ENCODE results near the gene CORT.
"Not testable (repeated sequence)": the region's sequence is repeated elsewhere in the genome, so short reads cannot be mapped to it uniquely, and the experiment has no call there.

Gene CORT

DNA sequence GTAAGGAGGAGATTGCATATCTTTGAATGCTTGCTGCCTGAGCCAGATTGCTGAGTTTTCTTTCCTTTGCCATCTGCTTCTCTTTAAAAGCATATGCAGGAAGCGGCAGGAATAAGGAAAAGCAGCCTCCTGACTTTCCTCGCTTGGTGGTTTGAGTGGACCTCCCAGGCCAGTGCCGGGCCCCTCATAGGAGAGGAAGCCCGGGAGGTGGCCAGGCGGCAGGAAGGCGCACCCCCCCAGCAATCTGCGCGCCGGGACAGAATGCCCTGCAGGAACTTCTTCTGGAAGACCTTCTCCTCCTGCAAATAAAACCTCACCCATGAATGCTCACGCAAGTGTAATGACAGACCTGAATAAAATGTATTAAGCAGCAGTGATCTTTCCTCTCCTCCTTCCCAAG, 1.5 kb downstream of the CORT start:
- H3K27ac Mint-ChIP-seq = no peak overlapping the region
- H3K27me3 Mint-ChIP-seq = peaks cover 11% of the 10 kb centered on the region
- no peak overlapping the region for H3K4me3 Mint-ChIP-seq
- H3K9me3 Mint-ChIP-seq = no peaks in the 10 kb centered on the region
- ATAC-seq (no peak), DNase-seq (no peak)
- H3K4me1 Mint-ChIP-seq = no peaks in the 10 kb centered on the region

DNA sequence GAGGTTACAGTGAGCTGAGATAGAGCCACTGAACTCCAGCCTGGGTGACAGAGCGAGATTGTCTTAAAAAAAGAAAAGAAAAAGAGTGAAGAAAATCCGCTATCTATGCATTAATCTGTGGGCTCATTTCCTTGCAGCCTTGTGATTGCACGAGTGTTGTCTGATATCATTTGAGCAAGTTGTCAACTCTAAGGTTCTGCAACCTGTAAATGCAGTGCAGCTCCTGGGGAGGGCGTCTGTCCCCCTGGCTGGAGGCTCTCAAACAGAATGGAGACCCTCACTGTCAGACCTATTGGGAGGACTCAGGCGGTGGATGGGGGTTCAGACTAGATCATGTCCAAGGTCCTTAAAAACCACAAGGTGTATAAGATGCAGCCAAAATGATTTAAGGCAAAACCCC, 6.2 kb downstream of the CORT start:
- Mint-ChIP-seq H3K27me3 (no peaks in the 10 kb centered on the region), H3K27ac (peak overlapping the region; percentile 38 to 48), H3K4me1 (peaks cover 5% of the 10 kb centered on the region), H3K9me3 (no peaks in the 10 kb centered on the region), H3K4me3 (no peak overlapping the region)
- ATAC-seq (no peak), DNase-seq (no peak)

- H3K4me3 Mint-ChIP-seq = no peak overlapping the region
- no peaks in the 10 kb centered on the region for H3K9me3 Mint-ChIP-seq
- H3K27me3 Mint-ChIP-seq = no peaks in the 10 kb centered on the region
- no peak for ATAC-seq
- peaks cover 5% of the 10 kb centered on the region for H3K4me1 Mint-ChIP-seq
- no peak overlapping the region for H3K27ac Mint-ChIP-seq
- DNase-seq = no peak
Observed at GRCh38 chr1:10456661-10457060, 6.8 kb downstream of the CORT start.

- not testable (repeated sequence) for ATAC-seq
Observed at GRCh38 chr1:10457462-10457861, 7.6 kb downstream of the CORT start.

DNA sequence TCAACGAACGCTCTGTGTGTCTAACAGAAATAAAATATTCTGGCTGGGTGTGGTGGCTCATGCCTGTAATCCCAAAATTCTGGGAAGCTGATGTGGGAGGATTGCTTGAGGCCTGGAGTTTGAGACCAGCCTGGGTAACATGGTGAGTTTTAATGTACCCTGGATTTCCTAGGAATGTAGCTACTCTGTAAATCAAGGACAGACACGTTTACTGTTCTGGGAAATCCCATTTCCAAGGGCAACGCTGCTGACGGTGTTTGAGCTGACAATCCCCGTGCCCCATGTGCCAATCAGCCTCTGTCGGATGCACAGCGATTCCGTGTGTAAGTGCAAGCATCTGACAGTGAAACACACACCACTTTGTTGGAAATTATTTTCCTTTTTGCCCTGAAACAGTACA, 8.0 kb downstream of the CORT start:
- Mint-ChIP-seq H3K27ac (no peak overlapping the region), H3K4me1 (peaks cover 5% of the 10 kb centered on the region), H3K27me3 (no peaks in the 10 kb centered on the region), H3K9me3 (no peaks in the 10 kb centered on the region), H3K4me3 (no peak overlapping the region)
- ATAC-seq (no peak), DNase-seq (no peak)

More at GRCh38 chr1:10457462-10457861, 7.6 kb downstream of the CORT start:
- not testable (repeated sequence) for H3K27ac Mint-ChIP-seq, H3K4me3 Mint-ChIP-seq, H3K4me1 Mint-ChIP-seq, DNase-seq, H3K9me3 Mint-ChIP-seq, H3K27me3 Mint-ChIP-seq

DNA sequence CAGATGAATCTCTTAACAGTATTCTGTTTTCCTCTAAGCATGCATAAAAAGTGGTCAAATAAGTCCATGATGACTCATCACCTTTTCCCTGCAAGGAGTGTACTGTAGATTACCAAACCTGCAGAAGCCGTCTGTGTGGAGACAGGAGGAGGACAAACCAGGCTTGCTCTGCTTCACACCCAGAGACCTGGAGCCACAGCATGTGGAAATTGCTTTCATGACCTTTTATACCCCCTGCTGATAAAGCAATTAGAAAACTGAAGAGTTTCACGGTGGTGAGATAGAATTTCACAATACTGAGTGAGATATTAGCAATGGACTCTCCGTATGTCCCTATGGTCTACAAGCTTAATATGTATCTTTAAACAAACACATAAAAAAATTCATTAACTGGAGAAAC, 9.4 kb downstream of the CORT start:
- H3K27ac Mint-ChIP-seq = peak overlapping the region in 1 of 2 donors; percentile 63
- H3K27me3 Mint-ChIP-seq = no peaks in the 10 kb centered on the region
- H3K4me3 Mint-ChIP-seq = no peak overlapping the region
- ATAC-seq = no peak
- DNase-seq = no peak
- H3K4me1 Mint-ChIP-seq = peaks cover 5% of the 10 kb centered on the region
- H3K9me3 Mint-ChIP-seq = no peaks in the 10 kb centered on the region

DNA sequence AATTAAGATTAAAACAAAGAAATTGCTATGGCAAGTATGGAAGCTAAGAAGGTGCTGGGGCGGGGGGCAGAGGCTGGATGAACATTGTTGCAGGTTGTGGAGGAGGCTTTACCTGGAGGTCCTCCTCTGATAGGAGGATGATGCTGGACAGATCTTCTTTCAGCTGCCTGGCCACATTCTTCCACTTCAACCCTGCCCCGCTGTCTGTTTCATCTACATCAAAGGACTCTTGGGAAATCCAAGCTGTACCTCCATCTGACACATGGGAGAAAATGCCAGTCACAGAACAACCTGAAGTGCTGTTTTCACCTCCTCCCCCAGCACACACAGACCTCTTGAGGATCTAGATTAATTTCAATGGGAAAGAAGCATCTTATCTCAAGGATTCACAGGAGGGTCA, 17.2 kb downstream of the CORT start:
- H3K27me3 Mint-ChIP-seq = no peaks in the 10 kb centered on the region
- no peak for ATAC-seq
- H3K27ac Mint-ChIP-seq = no peak overlapping the region
- H3K9me3 Mint-ChIP-seq = no peaks in the 10 kb centered on the region
- H3K4me1 Mint-ChIP-seq = peaks cover 17% of the 10 kb centered on the region
- H3K4me3 Mint-ChIP-seq = no peak overlapping the region
- DNase-seq = no peak

GRCh38 chr1:10470043-10470442, 20.2 kb downstream of the CORT start:
- peaks cover 35% of the 10 kb centered on the region for H3K4me1 Mint-ChIP-seq
- H3K9me3 Mint-ChIP-seq = no peaks in the 10 kb centered on the region
- no peak overlapping the region for H3K4me3 Mint-ChIP-seq
- no peak for ATAC-seq
- peak overlapping the region in 1 of 2 donors; percentile 74 for H3K27ac Mint-ChIP-seq
- DNase-seq = no peak
- H3K27me3 Mint-ChIP-seq = no peaks in the 10 kb centered on the region

DNA sequence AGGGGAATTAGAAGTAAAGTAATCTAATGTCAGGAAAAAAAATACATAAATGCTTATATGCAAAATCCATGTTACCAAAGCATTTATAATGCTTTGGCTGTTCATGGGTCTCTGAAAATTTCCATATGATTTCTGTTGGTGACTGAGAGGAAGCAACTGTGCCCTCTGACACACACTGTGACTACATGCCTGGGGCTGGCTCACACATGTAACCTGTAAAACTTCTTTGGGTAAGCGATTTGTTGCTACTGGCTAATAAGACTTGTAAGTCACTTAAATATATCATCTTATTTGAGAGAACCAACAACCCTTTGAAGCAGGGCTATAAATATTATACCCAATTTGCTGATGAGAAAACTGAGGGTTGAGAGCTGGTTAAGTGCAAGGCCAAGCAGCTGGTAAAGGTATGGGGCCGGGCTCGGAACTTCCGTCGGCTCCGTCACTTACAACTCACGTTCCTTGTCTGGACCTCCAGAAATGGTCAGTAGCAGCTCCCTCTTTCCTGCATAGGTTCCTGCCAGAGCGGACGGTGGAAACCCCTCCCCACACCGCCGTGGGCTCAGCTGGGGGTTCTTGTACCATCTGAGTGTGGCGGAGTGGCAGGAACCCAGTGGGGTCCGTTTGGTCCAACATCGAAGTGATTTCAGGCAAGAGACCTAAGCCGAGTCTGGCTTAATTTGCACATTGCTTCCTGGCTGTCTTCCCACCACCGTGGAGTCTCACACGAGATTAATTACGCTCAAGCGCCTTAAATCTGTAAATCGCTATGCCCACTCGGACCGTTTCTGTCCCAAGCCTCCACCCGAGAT, 21.8 kb downstream of the CORT start:
- Mint-ChIP-seq H3K27me3 (no peaks in the 10 kb centered on the region), H3K4me3 (peak overlapping the region; percentile 98 to 100), H3K4me1 (peaks cover 47% of the 10 kb centered on the region), H3K9me3 (no peaks in the 10 kb centered on the region), H3K27ac (peak overlapping the region; percentile 98 to 99)
- ATAC-seq (no peak), DNase-seq (no peak)

DNA sequence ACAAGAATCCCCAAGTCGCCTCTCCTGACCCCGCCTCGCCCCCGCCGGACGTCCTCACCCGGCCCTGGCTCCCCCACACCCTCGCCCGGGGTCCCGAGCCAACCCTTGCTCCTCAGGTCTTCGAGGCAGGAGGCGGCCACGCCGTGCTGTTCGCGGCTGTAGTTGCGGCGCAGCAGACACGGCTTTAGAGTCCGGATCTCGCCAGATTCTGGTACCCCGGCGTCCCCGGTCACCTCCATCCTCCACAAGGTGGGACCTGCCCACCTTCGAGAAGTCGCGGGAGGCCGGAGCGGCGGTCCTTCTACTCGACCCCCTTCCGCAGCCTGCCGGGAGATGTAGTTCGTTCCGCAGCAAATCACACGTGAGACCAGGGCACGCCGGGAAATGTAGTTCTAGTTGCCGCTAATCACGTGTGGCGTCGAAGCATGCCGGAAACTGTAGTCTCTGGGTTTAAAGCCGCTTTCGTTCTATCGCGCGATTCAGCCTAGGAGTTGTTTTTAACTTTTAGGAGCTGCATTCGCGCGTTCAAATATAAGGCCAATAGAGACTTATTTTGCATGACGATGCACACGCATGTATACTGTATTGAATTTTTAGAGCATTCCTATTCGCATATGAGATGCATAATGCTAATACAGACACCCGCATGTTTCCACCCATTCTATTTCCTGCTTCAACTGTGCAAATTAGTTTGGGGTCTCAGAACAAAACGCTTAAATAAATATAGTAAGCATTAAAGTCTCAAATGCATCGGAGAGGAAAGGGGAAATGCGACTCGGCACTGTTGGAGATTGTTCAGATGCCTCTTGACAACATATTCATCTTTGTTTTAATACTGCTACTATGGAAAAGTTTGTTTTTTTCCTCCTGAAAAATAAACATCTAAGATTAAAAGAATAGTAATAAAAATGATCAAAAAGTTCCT, 22.7 kb downstream of the CORT start, which contains the start of gene DFFA:
Gene DFFA (minus strand): TSS at position 310 of the 925 bp plus-strand sequence. CDS start 71 bp downstream, at position 239.
- ATAC-seq (peak; percentile 87), DNase-seq (peak; percentile 89 to 92)
- no peaks in the 10 kb centered on the region for H3K27me3 Mint-ChIP-seq
- no peaks in the 10 kb centered on the region for H3K9me3 Mint-ChIP-seq
- H3K27ac Mint-ChIP-seq = peak within 1 kb of the TSS; percentile 98 to 99
- peaks cover 54% of the 10 kb centered on the region for H3K4me1 Mint-ChIP-seq
- peak within 1 kb of the TSS; percentile 98 to 100 for H3K4me3 Mint-ChIP-seq

GRCh38 chr1:10473145-10473765, 23.4 kb downstream of the CORT start:
- DNase-seq (no peak), ATAC-seq (no peak)
- H3K27me3 Mint-ChIP-seq = no peaks in the 10 kb centered on the region
- peak overlapping the region; percentile 73 to 98 for H3K4me3 Mint-ChIP-seq
- peaks cover 54% of the 10 kb centered on the region for H3K4me1 Mint-ChIP-seq
- no peaks in the 10 kb centered on the region for H3K9me3 Mint-ChIP-seq
- peak overlapping the region in 1 of 2 donors; percentile 59 for H3K27ac Mint-ChIP-seq

DNA sequence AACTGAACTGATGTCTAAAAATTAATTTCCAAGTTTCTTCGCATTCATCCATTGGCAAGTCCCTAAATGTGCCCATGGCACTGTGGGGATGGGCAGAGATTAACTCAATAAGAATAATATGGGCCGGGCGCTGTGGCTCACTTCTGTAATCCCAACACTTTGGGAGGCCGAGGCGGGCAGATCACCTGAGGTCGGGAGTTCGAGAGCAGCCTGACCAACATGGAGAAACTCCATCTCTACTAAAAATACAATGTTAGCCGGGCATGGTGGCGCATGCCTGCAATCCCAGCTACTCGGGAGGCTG, 24.4 kb downstream of the CORT start:
- ATAC-seq, H3K27me3 Mint-ChIP-seq, DNase-seq, H3K9me3 Mint-ChIP-seq: not testable (repeated sequence)
- Mint-ChIP-seq H3K4me3 (peak overlapping the region; percentile 91 to 97), H3K27ac (peak overlapping the region; percentile 42 to 89), H3K4me1 (peaks cover 58% of the 10 kb centered on the region)

- Mint-ChIP-seq H3K9me3 (no peaks in the 10 kb centered on the region), H3K4me3 (peak within 1 kb of the TSS; percentile 91 to 97), H3K27me3 (no peaks in the 10 kb centered on the region), H3K27ac (peak within 1 kb of the TSS; percentile 94 to 96), H3K4me1 (peaks cover 61% of the 10 kb centered on the region)
- DNase-seq (peak; percentile 85 to 92), ATAC-seq (peak; percentile 92)
Observed at GRCh38 chr1:10474613-10475507, 25.0 kb downstream of the CORT start, which contains the start of gene PEX14. Gene PEX14 (plus strand): TSS chr1:10474950. CDS start chr1:10474967, 17 bp downstream.

DNA sequence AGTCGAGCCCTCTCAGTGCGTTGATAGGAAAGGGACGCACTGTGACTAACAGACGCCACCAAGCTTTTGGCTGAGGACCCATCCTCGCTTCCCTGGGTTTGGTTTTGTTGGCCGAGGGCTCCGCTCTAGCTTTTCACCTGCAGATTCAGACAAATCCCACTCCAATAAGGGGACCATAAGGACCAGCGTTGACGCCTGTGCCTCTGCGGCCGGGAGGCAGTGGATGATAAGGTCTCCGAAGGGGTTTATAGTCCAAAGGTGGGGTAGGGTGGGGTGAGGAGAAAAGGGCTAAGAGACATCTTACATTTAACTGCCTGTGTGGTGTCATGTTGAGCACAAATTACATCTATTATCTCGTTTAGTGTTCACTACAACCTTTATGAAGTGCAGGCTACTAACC, 25.7 kb downstream of the CORT start:
- Mint-ChIP-seq H3K4me1 (peaks cover 59% of the 10 kb centered on the region), H3K4me3 (peak overlapping the region; percentile 90 to 97)

DNA sequence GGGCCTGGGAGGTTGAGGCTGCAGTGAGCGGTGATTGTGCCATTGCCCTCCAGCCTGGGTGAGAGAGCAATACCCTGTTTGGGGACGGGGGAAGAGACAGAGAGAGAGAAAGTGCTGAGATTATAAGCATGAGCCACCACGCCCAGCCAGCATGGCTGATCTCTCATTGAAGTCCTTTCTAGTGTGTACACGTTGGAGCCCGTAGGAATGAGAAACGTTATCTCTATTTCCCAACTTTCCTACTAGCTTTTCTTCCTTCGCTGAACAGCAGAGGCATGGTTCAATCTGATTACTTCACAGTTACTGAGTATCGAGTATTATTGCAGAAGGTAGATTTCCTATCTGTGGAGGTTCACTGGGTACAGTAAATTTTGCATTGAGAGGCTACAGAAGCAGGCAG, 29.5 kb downstream of the CORT start:
- no peak overlapping the region for H3K4me3 Mint-ChIP-seq
- no peak for ATAC-seq

More for the DNA sequence above, 25.7 kb downstream of the CORT start:
- no peaks in the 10 kb centered on the region for H3K9me3 Mint-ChIP-seq
- H3K27me3 Mint-ChIP-seq = no peaks in the 10 kb centered on the region
- peak overlapping the region; percentile 94 to 96 for H3K27ac Mint-ChIP-seq
- DNase-seq (no peak), ATAC-seq (peak; percentile 4)

More for the DNA sequence above, 29.5 kb downstream of the CORT start:
- DNase-seq = no peak
- no peaks in the 10 kb centered on the region for H3K27me3 Mint-ChIP-seq
- no peaks in the 10 kb centered on the region for H3K9me3 Mint-ChIP-seq
- no peak overlapping the region for H3K27ac Mint-ChIP-seq
- peaks cover 31% of the 10 kb centered on the region for H3K4me1 Mint-ChIP-seq
